CD14-positive monocyte (primary cell): ENCODE results near the gene CHN2. TPM values are rescaled to one million over a fixed set of nuclear protein-coding genes. Genes with fewer than 3 reads are reported as not detected.

Source experiments
- DNase-seq, 3 donors: peaks; one replicate each; pipeline ENCODE4 v3.0.0-alpha.2; 2011 to 2022
- H2AFZ ChIP-seq: 2 replicates; pipeline ENCODE4 v1.6.0; 2012; ENCODE audit warnings: mild to moderate bottlenecking, low read depth, low read length, inconsistent platforms; ENCODE audit not compliant: insufficient read depth, poor library complexity, severe bottlenecking
- H3K27ac ChIP-seq, 2 donors: 1 replicate in 1 of 2; 2 replicates in 1 of 2; pipeline ENCODE4 v1.5.1; 2012 to 2013; ENCODE audit warnings: low read length in 2 of 2, control low read depth in 1 of 2, inconsistent platforms in 1 of 2, low read depth in 1 of 2, mild to moderate bottlenecking in 1 of 2
- H3K27me3 ChIP-seq, 2 donors: one replicate each; pipeline versions ENCODE4 v1.6.0 to v1.6.1; 2011 to 2013; ENCODE audit warnings: low read length in 2 of 2; ENCODE audit not compliant: control insufficient read depth in 2 of 2, insufficient read depth in 2 of 2
- H3K36me3 ChIP-seq, 2 donors: replicated peaks in 1 of 2; 1 replicate in 1 of 2; 2 replicates in 1 of 2; pipeline versions ENCODE4 v1.5.1 to v1.6.1; 2012 to 2013; ENCODE audit warnings: low read length in 2 of 2, control low read depth in 1 of 2, inconsistent platforms in 1 of 2, mild to moderate bottlenecking in 1 of 2; ENCODE audit not compliant: insufficient read depth in 2 of 2, control insufficient read depth in 1 of 2
- H3K4me1 ChIP-seq, 2 donors: 1 replicate in 1 of 2; 2 replicates in 1 of 2; pipeline versions ENCODE4 v1.5.1 to v1.6.1; 2012 to 2013; ENCODE audit warnings: low read length in 2 of 2, control low read depth in 1 of 2, inconsistent platforms in 1 of 2, mild to moderate bottlenecking in 1 of 2, moderate library complexity in 1 of 2; ENCODE audit not compliant: insufficient read depth in 2 of 2, control insufficient read depth in 1 of 2
- H3K4me2 ChIP-seq: replicated peaks from 2 replicates; pipeline ENCODE3; 2012; ENCODE audit warnings: low read length, moderate library complexity, mild to moderate bottlenecking; ENCODE audit not compliant: poor library complexity, severe bottlenecking; ENCODE audit errors: extremely low read depth
- H3K4me3 ChIP-seq, 3 experiments: fragments of 200-600 bp in 1 of 3; sonication (generic) in 1 of 3; replicated peaks in 1 of 3; 1 replicate in 2 of 3; 2 replicates in 1 of 3; pipeline ENCODE4 v1.5.1; 2011 to 2013; ENCODE audit warnings: low read length in 3 of 3, mild to moderate bottlenecking in 3 of 3, control low read depth in 2 of 3, low read depth in 2 of 3, inconsistent platforms in 1 of 3, moderate library complexity in 1 of 3
- H3K79me2 ChIP-seq: 2 replicates; pipeline ENCODE4 v1.6.0; 2012; ENCODE audit warnings: mild to moderate bottlenecking, control low read depth, inconsistent platforms, low read length, moderate library complexity; ENCODE audit not compliant: insufficient read depth
- H3K9ac ChIP-seq: 2 replicates; pipeline ENCODE4 v1.6.0; 2017; ENCODE audit warnings: low read length, mild to moderate bottlenecking; ENCODE audit not compliant: insufficient read depth, poor library complexity, severe bottlenecking
- H3K9me3 ChIP-seq, 2 donors: replicated peaks in 1 of 2; 1 replicate in 1 of 2; 2 replicates in 1 of 2; pipeline versions ENCODE4 v1.5.1 to v1.6.1; 2012 to 2013; ENCODE audit warnings: low read length in 2 of 2, control low read depth in 1 of 2; ENCODE audit not compliant: control insufficient read depth in 1 of 2, insufficient read depth in 1 of 2
- H4K20me1 ChIP-seq: 2 replicates; pipeline ENCODE4 v1.6.0; 2012; ENCODE audit warnings: mild to moderate bottlenecking, low read length, control low read depth, moderate library complexity; ENCODE audit not compliant: insufficient read depth
- H3K27ac Mint-ChIP-seq, 7 donors: one replicate each; pipeline ENCODE4 v1.8.0; 2020; ENCODE audit warnings: mild to moderate bottlenecking in 7 of 7, mixed read lengths in 7 of 7, moderate library complexity in 6 of 7, inconsistent platforms in 2 of 7
- H3K27me3 Mint-ChIP-seq, 3 donors: one replicate each; pipeline ENCODE4 v1.8.0; 2021 to 2022; ENCODE audit warnings: low read depth in 3 of 3, mild to moderate bottlenecking in 3 of 3, mixed read lengths in 3 of 3, moderate library complexity in 3 of 3, inconsistent platforms in 1 of 3
- H3K36me3 Mint-ChIP-seq, 2 donors: one replicate each; pipeline ENCODE4 v1.8.0; 2020; ENCODE audit warnings: mixed read lengths in 2 of 2, inconsistent platforms in 1 of 2, mild to moderate bottlenecking in 1 of 2
- H3K4me1 Mint-ChIP-seq: one replicate; pipeline ENCODE4 v1.8.0; 2020; ENCODE audit warnings: mild to moderate bottlenecking, mixed read lengths
- H3K4me3 Mint-ChIP-seq, 2 donors: one replicate each; pipeline ENCODE4 v1.8.0; 2020; ENCODE audit warnings: mild to moderate bottlenecking in 2 of 2, mixed read lengths in 2 of 2, moderate library complexity in 1 of 2
- H3K9me3 Mint-ChIP-seq, 7 donors: one replicate each; pipeline ENCODE4 v1.8.0; 2020 to 2022; ENCODE audit warnings: mixed read lengths in 7 of 7, mild to moderate bottlenecking in 6 of 7, moderate library complexity in 6 of 7, inconsistent platforms in 2 of 7
- CTCF ChIP-seq: fragments of 200-600 bp; IDR thresholded peaks from one replicate; pipeline ENCODE4 v1.8.0; 2022; ENCODE audit warnings: antibody characterized with exemption, mild to moderate bottlenecking
- WGBS: methylation state at CpG from one replicate; pipeline ENCODE4 v1.1.5; 2013; ENCODE audit warnings: missing lambda C conversion rate; ENCODE audit not compliant: insufficient coverage; 5-methylcytosine and 5-hydroxymethylcytosine counted together
- intact Hi-C, 2 donors: fragments of 100-400 bp; cut with micrococcal nuclease; formaldehyde crosslinking; loops; one replicate each; pipeline versions ENCODE4 v1.15.0 to v1.15.1; 2023
- polyA plus RNA-seq, 3 donors: library from polyadenylated mRNA; depleted of rRNA in 1 of 3; unstranded in 2 of 3; stranded (reverse) in 1 of 3; fragments of 300-500 nt in 2 of 3; fragments of >200 nt in 1 of 3; fragmentation: Illumina TruSeq in 2 of 3; gene quantifications; 1 replicate in 2 of 3; 2 replicates in 1 of 3; pipeline ENCODE4 v1.2.3, GENCODE V29; 2012 to 2021

Gene CHN2
- polyA plus RNA-seq, 3 donors = 26.6 to 66.5 (median 44.8) TPM

- intact Hi-C loops = no loop called here
- H3K27me3 Mint-ChIP-seq = peaks cover 0 to 3% (median 1%) of the 10 kb centered on the region in 3 donors
- Histone ChIP-seq H3K27me3 (no peaks in the 10 kb centered on the region), H3K79me2 (no peaks in the 10 kb centered on the region), H2AFZ (no peak overlapping the region), H3K4me3 (no peak overlapping the region), H3K4me2 (no peak overlapping the region), H3K9me3 (no peaks in the 10 kb centered on the region), H3K4me1 (no peaks in the 10 kb centered on the region), H3K36me3 (no peaks in the 10 kb centered on the region), H3K9ac (no peak overlapping the region), H4K20me1 (peaks cover 32% of the 10 kb centered on the region), H3K27ac (no peak overlapping the region)
- WGBS = no CpG with 5 or more reads among the region's 4 CpGs
- no peak overlapping the region for H3K27ac Mint-ChIP-seq
- no peaks in the 10 kb centered on the region for H3K4me1 Mint-ChIP-seq
- no peaks in the 10 kb centered on the region for H3K9me3 Mint-ChIP-seq
- DNase-seq = no peak
- H3K36me3 Mint-ChIP-seq = peaks cover 7 to 8% of the 10 kb centered on the region in 2 donors
- H3K4me3 Mint-ChIP-seq = no peak overlapping the region
- TF ChIP-seq CTCF = no peak
These were observed 282.3 kb downstream of the CHN2 start for GRCh38 chr7:29476916-29477315.

- peaks cover 23% of the 10 kb centered on the region for H4K20me1 ChIP-seq
- no peak overlapping the region for H3K9ac ChIP-seq
- peaks cover 0 to 1% (median under 1%) of the 10 kb centered on the region in 3 donors for H3K27me3 Mint-ChIP-seq
- intact Hi-C loops = no loop called here
- no peaks in the 10 kb centered on the region for H3K27me3 ChIP-seq
- H3K36me3 ChIP-seq = no peaks in the 10 kb centered on the region
- H3K4me3 Mint-ChIP-seq = no peak overlapping the region
- no peak overlapping the region for H2AFZ ChIP-seq
- no peaks in the 10 kb centered on the region for H3K4me1 Mint-ChIP-seq
- no peak overlapping the region for H3K27ac Mint-ChIP-seq
- DNase-seq = no peak
- H3K27ac ChIP-seq = no peak overlapping the region
- no peak overlapping the region for H3K4me2 ChIP-seq
- H3K9me3 Mint-ChIP-seq = no peaks in the 10 kb centered on the region
- H3K36me3 Mint-ChIP-seq = peaks cover 7 to 8% of the 10 kb centered on the region in 2 donors
- TF ChIP-seq CTCF = no peak
- H3K4me3 ChIP-seq = no peak overlapping the region
- 100% methylated on average over 2 of the region's 3 CpGs for WGBS
- H3K4me1 ChIP-seq = no peaks in the 10 kb centered on the region
- no peaks in the 10 kb centered on the region for H3K9me3 ChIP-seq
- no peaks in the 10 kb centered on the region for H3K79me2 ChIP-seq
These were observed 283.7 kb downstream of the CHN2 start for GRCh38 chr7:29478226-29478625.
